ENCODE data around the gene OPRL1. TPM values are rescaled to one million over a fixed set of nuclear protein-coding genes. Genes with fewer than 3 reads are reported as not detected.

Gene OPRL1
- polyA plus RNA-seq, 1 of the 3 experiments (the other 2 are of a cell fraction): 1.8 TPM

- no peak for TF ChIP-seq IRF3 (IDR thresholded peaks at IDR 0.05; ENCODE audit: low read depth, low read length)
- TF ChIP-seq ZBTB33 (IDR thresholded peaks at IDR 0.05; ENCODE audit: borderline replicate concordance, low read depth): no peak
Measured at GRCh38 chr20:64083378-64083803, 3.5 kb downstream of the OPRL1 start (continued).

GRCh38 chr20:64083804-64084684, 4.2 kb downstream of the OPRL1 start, which contains the start of gene LKAAEAR1:
LKAAEAR1 (minus strand) TSS chr20:64084398; CDS start chr20:64084219, 179 bp downstream.
- DNase-seq: peak; percentile 74
- Histone ChIP-seq H2AFZ (ENCODE audit: low read depth) (no peak within 1 kb of the TSS), H3K79me2 (ENCODE audit: insufficient read depth) (no peaks in the 10 kb centered on the region), H3K4me3 (ENCODE audit: low read depth in 2 of 2, low read length in 1 of 2) (peak within 1 kb of the TSS; percentile 47 to 53), H3K27me3 (ENCODE audit: insufficient read depth) (no peaks in the 10 kb centered on the region; the same call in 1 of the 2 replicates), H3K9ac (no peak within 1 kb of the TSS), H3F3A (replicated peaks; ENCODE audit: insufficient read depth) (peaks cover 13% of the 10 kb centered on the region), H4K20me1 (ENCODE audit: insufficient read depth) (no peaks in the 10 kb centered on the region), H3K9me2 (no peaks in the 10 kb centered on the region), H3K36me3 (replicated peaks in 1 of 2; ENCODE audit: control insufficient read depth in 1 of 2, insufficient read depth in 2 of 2, low read length in 1 of 2) (no peaks in the 10 kb centered on the region), H3K4me1 (ENCODE audit: control insufficient read depth in 1 of 2, insufficient read depth in 2 of 2, low read depth in 1 of 2, low read length in 1 of 2) (peaks cover 2 to 26% of the 10 kb centered on the region in 2 experiments; a peak in 2 of 4 replicates), H3K9me3 (no peaks in the 10 kb centered on the region), H3K4me2 (peak within 1 kb of the TSS; percentile 85), H3K27ac (ENCODE audit: low read depth in 2 of 2, low read length in 1 of 2) (no peak within 1 kb of the TSS)
- WGBS (ENCODE audit: low lambda C conversion rate): 25% methylated on average over 13 of the region's 86 CpGs
- ChIA-PET CTCF (interaction anchor here (0.6 to 12.9 kb wide), 23 partner anchors 8 to 615 kb away, joined by 3 to 252 read pairs (median 4); partner anchors contain the start of genes C20orf204, NPBWR2, PCMTD2 and TCEA2), POLR2A (interaction anchor here (1.0 to 1.2 kb wide), 2 partner anchors 36 to 172 kb away, joined by 4 to 6 read pairs; partner anchors contain the start of gene PCMTD2)
- no peak for TF ChIP-seq RXRA (IDR thresholded peaks at IDR 0.05; ENCODE audit: borderline replicate concordance, low read depth)
- no peak for TF ChIP-seq FOXJ3 (CRISPR knock-in tag; IDR thresholded peaks at IDR 0.05)
- TF ChIP-seq PBX3 (IDR thresholded peaks at IDR 0.05): no peak
- TF ChIP-seq EZH2phosphoT487 (IDR thresholded peaks at IDR 0.05; ENCODE audit: borderline replicate concordance, low read depth): no peak
- no peak for TF ChIP-seq CTCF (IDR thresholded peaks at IDR 0.05)
- no peak for TF ChIP-seq TCF12 (IDR thresholded peaks at IDR 0.05)
- no peak for TF ChIP-seq IRF3 (IDR thresholded peaks at IDR 0.05; ENCODE audit: low read depth, low read length)
- no peak for TF ChIP-seq CHD2 (IDR thresholded peaks at IDR 0.05; ENCODE audit: low read length, partially characterized antibody)
- no peak for TF ChIP-seq FOSL2 (IDR thresholded peaks at IDR 0.05; ENCODE audit: borderline replicate concordance, low read depth)
